MM.1S (cell line): ENCODE measurements around the gene PARD3.

Source experiments
- CTCF ChIP-seq: fragments of 300-600 bp; sonication (generic); IDR thresholded peaks from 2 replicates; pipeline ENCODE4 v1.5.1; 2016; ENCODE audit warnings: antibody characterized with exemption, low read length, mixed read lengths
- EZH2 ChIP-seq: fragments of 300-600 bp; sonication (generic); optimal IDR thresholded peaks from 2 replicates; pipeline ENCODE3; 2017; ENCODE audit warnings: low read depth, mild to moderate bottlenecking, antibody characterized with exemption, low read length, mixed read lengths

DNA sequence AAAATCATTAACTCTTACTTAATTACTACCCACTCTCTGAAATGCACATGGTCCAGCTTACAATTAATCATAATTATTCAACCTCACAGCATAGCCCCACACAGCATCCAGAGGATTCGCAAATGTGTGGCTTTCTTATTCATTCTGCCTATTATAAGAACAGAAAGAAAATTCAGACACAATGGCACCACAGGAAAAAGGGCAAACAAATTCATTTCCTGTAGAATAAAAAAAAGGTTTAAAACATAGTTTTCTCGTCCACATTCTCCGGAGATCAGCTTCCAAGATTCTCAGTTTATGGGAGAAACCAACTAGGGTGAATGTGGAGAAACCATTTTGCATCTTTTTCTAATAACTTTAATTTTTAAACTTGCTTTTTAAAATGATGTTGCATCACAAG lies 201.6 kb downstream of the PARD3 start:
- TF ChIP-seq CTCF (no peak), EZH2 (no peak)
